Fibroblast of skin of left quadriceps (primary cell): ENCODE data around the gene PSKH1.
A peak's percentile ranks its signal among the peaks of the same experiment; 100 is the strongest.
"Not testable (repeated sequence)": the region's sequence is repeated elsewhere in the genome, so short reads cannot be mapped to it uniquely, and the experiment has no call there.

ENCODE experiments used
- DNase-seq, 2 experiments: peaks; one replicate each; pipeline ENCODE4 v3.0.0-alpha.2; 2013; ENCODE audit warnings: low read depth in 2 of 2

Gene PSKH1

DNA sequence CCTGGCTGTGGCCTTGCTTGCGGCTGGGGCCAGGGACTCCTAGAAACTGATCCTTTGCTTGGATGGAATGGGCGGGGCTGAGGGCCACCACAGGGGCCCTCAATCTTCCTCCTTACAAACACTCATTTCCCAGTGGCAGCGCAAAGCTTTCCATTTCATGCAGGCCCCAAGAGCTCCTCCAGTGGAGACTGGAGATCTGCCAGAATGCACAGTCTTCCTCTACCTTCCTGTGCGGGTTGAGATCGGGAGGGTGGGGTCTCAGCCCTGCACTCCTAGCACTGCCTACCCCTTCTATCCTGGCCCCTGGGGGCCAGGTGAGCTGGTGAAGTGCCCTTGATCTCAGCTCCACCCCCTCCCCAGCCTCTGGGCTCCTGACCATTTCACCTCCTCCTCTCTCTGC lies 6.7 kb upstream of the PSKH1 start:
- no peak for DNase-seq

DNA sequence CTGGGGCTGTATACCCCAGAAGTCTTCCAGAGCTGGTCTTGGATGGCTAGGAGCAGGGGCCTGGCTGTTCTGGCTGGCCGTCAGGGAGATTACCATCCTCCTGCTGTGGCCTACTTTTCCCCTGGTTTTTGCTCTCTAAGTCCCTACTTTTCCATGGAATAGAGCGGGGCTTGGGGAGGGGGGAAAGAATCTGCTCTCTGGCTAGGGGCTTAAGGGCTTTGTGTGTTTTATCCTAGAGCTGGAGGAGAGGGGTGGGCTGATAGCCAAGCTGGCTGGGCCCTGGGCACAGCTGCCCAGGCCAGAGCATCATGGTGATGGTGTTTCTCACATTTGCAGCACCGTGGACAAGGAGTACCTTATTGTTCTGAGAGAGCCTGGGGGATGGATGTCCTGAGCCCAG lies 4.7 kb upstream of the PSKH1 start:
- DNase-seq = no peak

DNA sequence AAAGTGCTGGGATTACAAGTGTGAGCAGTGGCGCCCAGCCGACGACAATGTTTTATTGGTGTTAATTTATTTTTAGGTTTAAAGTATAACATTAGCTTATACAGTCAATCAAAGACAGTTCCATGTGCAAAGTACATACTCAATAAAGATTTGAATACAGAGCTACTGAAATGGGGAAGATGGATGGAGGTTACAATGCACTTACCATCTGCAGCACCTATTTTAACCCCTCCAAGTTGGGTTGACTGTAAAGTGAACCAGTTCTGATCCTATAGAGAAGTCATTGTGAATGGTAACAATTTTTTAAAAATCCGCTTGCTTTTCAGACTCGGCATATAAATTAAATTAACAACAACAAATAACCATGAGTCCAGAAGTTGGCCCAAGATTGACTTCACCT lies 679 bp upstream of the PSKH1 start:
- DNase-seq = no peak

DNA sequence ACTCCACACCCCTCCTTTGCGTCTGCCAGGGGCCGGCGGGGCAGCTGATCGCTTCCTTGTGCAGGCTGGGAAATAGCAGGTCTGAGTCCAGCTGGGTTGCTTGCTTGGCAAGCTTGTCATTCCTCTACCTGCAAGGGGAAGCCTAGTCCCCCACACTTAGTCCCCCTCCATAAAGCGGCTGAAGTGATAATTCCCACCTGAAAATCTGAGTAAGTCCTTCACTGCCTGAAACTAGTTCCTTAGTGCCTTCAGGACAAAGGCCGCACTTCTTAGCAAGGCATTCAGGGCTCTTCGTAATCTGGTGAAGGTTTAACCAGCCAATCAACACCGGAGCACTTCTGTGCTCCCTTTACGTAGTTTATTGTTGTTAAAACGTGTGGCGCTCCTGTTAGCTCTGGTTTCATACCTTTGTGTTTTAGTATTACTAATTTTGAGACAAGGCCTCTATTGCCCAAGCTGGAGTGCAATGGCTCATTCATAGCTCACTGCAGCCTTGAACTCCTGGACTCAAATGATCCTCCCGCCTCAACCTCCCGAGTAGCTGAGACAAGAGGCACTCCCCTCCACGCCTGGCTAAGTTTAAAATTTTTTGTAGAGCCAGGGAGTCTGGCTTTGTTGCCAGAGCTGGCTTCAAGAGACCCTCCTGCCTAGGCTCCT lies 817 bp downstream of the PSKH1 start:
- no peak for DNase-seq

DNA sequence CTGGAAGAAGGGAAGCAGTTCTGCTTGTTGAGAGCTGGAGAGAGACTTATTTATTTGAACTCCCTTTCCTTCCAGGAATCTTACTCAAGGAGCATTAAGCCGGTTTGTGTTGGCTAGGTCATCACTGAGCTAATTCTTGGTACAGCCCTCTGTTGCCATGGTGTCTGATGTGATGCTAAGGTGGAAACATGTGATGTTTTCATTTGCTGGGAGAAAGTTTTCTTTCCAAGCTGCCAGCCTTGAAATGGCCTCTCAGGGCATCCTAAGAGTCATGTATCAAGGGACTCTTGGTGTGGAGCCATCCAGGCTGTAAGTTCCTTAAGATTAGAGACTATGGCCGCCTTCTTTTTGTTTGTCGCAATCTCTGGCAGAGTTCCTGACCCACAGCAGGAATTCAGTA lies 4.2 kb downstream of the PSKH1 start:
- DNase-seq = no peak

DNA sequence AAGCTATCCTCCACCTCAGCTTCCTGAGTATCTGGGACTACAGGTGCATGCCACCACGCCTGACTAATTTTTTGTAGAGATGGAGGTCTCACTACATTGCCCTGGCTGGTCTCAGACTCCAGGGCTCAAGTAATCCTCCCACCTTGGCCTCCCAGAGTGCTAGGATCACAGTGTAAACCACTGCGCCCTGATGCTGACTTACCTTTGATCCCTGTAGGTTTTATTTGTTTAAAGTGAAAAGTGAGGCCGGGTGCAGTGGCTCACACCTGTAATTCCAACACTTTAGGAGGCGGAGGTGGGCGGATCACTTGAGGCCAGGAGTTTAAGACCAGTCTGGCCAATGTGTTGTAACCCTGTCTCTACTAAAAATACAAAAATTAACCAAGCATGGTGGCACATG lies 8.7 kb downstream of the PSKH1 start:
- no peak for DNase-seq

DNA sequence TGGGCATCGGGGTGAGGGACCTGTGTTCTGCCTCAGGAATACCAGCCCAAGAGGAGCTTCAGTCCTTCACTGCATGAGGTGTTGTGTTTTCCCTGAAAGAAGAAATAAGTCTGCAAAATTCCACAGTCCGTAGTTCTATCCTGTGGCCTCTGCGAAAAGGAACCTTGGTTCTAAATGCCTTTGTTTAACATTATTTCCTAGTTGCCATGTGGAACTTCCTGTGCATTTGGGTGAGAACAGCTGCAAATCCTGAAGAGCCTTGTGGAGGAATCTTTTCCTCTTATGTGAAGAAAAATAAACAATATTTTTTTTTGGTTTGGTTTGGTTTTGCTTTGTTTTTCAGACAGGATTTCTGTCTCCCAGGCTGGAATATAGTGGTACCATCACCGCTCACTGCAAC lies 9.8 kb downstream of the PSKH1 start:
- DNase-seq = no peak

DNA sequence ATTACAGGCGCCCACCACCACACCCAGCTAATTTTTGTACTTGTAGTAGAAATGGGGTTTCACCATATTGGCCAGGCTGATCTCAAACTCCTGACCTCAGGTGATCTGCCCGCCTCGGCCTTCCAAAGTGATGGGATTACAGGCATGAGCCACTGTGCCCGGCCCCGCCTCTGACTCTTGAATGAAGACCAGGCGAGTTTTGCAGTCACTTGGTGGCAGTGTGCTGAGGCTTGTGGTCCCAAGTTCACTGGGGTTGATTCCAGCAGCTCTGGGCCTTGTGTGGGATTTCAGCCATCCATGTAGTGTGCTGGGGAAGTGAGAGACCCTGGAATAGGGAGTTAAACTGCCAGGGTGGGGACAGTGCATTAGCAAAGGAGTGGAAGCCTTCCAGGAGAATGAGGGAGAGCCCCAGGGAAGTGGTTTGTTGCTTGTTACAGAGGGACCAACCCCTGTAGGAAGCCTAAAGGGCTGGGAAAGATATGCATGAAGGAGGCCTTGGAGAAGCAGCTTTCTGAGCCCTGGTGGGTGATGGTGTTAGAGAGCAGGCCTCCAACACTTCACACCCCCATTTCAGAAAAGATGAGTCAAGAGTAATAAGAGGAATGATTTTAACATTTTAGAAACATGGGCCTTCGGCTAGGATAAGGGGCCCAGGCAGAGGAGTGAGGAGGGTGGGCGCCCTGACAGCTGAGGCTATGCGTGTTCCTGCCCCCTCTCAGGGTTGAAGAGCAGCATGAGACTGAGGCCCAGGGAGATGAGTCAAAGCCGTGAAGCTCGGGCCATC lies 14.5 kb downstream of the PSKH1 start:
- DNase-seq = no peak

DNA sequence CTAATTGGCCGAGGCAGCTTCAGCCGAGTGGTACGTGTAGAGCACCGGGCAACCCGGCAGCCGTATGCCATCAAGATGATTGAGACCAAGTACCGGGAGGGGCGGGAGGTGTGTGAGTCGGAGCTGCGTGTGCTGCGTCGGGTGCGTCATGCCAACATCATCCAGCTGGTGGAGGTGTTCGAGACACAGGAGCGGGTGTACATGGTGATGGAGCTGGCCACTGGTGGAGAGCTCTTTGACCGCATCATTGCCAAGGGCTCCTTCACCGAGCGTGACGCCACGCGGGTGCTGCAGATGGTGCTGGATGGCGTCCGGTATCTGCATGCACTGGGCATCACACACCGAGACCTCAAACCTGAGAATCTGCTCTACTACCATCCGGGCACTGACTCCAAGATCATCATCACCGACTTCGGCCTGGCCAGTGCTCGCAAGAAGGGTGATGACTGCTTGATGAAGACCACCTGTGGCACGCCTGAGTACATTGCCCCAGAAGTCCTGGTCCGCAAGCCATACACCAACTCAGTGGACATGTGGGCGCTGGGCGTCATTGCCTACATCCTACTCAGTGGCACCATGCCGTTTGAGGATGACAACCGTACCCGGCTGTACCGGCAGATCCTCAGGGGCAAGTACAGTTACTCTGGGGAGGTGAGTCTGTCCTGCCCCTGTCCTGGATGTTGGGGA lies 16.1 kb downstream of the PSKH1 start:
- DNase-seq = no peak

DNA sequence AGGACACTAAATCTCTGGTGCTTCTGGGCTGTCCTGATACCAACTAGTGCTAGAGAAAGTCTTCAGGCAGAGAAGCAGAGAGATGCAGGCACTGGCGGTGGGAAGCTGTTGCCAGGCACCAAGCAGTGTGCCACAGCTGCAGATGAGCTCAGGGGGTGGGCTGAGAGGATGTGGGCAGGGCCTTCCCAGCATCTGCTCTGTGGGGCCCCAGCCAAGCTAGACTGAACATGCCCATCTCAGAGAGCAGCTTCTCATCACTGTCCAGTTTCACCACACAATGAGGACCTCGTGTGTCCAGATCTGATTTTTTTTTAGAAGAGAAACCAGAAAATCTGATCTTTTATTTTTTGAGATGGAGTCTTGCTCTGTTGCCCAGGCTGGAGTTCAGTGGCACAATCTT lies 17.1 kb downstream of the PSKH1 start:
- no peak for DNase-seq

DNA sequence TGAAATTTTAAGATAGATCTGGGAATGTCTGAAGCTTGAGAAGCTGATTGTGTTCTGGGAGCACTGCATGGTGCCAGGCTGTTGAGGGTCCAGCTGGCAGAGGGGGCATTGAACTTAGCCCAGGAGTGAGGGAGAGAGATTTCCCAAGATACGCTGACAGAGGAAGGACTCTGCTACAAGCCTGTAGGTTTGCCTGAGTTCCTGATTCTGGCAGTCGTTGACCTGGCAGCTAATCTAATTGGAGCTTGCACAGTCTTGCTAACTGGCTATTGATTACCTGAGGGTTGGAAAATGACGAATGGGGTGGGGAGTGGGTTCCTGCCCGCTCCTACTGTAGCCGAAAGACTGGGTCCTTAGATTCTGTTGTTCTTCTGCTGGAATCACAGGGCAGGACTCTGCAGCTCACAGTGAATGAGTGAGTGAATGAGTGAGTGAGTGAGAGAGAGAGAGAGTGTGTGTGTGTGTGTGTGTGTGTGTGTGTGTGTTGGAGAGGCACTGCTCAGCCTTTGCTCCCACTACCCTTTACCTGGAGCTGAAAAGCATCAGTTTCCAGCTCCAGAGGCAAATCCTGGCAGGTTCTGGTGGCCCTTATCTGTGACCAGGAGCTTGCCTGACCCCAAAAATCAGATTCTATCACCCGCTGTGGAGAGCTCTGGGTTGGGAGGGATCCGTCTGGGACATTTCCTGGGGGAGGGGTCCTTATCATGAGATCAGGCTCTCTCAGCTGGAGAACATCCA lies 21.9 kb downstream of the PSKH1 start:
- DNase-seq = no peak

DNA sequence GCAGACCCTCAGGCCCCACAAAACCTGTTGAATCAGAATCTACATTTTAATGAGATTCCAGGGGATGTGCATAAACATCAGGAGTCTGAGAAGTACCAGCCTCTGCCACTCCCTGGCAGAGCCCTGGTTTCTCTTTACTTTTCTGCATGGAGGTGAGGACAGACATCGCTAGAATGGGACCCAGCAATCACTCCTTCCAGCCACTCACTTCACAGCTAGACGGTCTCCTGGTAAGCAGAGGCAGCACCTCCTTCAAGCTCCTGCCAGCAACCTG lies 22.4 kb downstream of the PSKH1 start:
- not testable (repeated sequence) for DNase-seq

DNA sequence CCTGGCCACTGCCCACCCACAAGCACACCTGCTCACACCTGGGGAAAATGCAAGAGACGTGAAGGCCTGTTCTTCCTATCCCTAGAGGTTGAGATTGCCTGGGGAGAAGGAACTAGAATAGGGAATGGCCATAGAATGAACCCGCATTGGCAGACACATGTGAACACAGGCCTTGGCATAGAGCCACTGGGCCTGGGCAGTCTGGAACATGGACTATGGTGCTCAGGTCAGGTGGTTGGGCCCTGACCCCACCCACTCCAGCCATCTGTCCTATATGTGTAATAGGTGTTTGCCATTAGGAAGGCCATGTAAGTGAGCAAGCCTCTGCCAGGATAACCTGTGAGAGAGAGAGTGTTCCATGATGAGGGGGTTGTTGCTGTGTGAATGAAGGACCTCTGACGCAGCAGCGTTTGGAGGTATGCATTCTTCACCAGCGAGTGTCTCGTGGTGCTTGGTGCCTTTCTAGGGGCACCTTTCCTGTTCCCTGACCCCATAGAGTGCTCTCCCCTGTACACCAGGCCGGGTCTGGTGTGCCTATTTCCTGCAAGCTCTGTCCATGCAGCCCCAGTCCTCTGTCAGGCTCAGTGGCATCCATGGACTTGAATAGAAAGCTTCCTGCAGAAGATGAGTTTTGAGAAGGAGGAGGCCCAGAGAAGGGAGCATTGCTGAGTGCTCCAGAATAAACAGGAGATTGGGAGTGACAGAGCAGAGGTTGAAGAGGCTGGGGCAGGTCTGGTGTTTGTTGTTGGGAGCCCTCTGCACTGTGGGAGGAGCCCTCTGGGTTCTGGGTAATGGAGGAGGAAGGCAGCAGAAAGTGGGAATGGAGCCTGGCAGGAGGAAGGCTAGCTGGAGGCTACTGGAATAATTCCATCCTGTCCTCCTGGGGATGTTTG lies 23.0 kb downstream of the PSKH1 start:
- DNase-seq = no peak

DNA sequence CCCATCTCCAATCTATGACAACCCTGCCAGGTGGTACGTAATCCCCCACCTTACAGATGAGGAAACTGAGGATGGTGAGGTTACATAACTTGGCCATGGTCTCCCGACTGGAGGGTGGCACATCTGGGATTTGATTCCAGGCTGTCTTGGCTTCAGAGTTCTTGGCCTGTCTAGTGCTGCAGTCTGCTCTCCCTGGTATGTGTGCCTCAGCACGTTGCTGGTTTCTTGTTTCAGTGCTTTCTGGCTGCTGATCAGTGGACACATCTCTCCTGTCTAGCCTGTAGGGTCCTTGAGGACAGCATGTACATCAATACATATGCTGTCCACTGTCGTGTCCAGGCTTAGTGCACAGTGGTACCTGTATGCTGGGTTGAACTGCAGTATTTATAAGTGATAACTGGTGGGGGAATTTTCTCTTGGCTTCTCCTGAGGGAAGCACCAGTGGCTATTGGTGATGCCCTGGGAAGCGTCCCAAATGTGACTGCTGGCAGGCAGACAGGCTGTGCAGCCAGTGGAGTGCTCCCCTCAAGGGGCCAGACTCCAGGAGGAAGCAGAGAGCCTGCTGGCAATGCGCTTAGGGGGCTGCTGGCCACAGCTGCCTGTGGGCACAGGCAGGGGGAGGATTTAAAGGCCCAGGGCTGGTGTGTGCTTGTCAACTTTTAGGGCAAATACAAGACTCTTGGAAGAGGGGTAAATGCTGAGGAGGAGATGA lies 24.2 kb downstream of the PSKH1 start:
- no peak for DNase-seq

DNA sequence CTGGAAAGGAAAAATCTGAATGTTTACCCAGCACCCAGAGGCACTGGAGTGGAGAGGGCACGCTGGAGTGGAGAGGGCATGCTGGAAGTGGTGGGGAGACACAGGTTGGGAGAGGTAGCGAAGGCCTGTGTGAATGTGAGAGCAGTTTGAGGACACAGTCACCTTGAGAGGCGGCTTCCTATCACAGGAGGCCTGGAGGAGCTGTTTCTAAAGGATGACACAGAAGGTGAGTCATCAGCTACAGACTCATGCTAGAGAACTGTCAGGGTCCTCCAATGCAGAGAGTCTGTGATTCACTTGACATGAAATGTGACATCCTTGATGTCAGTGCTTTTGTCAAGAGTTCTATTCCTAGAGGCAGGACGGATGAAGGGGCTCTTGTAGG lies 24.8 kb downstream of the PSKH1 start:
- peak in 1 of 2 experiments; percentile 36 for DNase-seq

DNA sequence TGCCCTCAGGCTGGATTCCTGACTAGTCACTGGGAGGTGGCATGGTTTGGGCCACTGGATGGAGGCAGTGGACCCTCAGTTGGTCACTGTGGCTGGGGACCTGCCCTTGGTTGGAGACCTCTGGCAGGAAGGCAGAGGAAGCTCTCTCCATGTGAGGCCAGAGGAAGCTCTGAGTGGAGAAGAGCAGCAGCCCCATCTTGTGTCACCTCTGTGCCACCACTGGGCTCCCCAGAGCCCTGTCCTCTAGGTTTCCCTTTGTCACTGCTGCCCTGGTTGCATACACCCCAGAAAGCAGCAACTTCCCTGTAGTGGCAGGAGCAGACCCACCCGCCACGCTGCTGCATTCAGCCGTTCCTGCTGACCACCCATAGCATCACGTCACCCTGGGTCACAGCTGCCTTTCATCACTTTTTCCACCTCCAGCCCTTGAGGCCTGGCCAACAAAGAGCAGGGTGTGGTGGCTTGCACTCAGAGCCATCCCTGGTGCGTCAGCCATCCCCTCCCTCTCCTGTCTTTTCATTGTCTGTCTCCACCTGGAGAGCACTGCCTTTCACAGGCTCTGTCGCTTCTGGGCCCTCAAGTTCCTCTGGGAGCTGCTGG lies 26.7 kb downstream of the PSKH1 start:
- no peak for DNase-seq

DNA sequence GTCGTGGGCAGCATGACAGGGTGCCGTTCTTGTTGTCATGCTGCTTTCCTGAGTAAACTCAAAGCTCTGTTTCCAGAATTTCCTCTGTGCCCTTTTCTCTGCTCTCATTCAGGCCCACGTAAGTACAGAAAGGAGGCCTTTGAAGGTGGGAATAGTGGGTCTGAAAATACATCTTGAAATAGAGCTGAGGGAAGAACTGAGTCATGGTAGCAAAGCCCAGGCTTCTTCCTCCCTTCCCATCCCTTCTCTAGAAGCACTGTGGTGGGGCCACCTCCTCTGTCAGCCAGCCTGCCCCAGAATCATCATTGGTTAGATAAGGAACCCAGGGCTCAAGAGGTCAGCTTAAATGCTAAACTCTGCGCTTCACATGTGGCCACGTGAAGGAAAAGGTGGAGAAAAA lies 29.2 kb downstream of the PSKH1 start:
- no peak for DNase-seq

DNA sequence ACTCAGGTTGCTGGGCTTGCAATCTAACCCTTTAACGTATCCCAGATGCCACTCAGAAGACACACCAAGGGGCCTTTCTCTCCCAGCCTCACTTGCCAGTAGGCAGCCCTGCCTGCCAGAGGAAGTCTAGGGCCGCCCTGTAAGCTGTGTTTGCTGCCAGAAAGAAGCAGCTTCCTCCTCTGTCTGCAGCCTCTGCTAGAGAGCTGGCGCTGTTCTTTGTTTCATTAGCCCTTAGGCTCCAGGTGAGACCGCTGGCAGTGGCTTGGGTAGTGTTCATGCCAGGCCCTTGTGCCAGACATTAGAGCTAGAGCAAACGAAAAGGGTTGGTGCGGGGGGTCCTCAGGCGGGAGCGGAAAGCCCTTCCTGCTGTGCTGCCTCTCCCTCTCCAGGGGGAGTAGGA lies 29.7 kb downstream of the PSKH1 start:
- no peak for DNase-seq

DNA sequence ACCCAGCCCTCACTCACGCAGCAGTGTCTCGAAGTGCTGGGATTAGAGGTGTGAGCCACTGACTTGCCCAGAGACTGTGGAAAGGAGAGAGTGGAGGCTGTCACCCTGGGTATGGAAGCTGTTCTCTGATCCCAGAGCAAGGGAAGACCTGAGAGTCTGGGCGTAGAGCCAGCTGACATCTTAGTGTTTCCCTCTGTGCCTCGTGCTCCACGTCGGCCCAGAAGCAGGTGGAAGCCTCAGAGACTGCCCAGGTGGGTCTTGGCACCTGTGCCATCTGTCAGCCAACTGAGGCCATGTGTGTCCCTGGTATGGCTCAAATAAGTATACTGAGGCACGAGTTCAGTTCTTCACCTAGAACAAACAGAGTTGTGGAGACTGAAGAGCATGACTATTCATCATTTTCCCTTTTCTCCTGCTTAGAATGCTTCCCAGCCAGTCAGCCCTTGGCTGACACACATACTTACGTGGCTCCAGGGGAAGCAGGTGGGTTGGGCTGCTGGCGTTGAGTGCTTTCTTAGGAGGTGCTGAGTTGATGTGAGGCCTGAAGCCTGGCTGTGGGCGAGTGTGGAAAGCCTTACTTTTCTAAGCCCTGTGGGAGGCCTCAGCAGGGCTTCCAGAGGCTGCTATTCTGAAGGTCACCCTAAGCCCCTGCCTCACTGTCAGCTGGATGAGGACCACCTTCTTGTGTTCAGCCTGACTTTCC lies 30.5 kb downstream of the PSKH1 start:
- no peak for DNase-seq
